Measurements from ENCODE around the gene OSBPL2.

The OSBPL2 gene

DNA sequence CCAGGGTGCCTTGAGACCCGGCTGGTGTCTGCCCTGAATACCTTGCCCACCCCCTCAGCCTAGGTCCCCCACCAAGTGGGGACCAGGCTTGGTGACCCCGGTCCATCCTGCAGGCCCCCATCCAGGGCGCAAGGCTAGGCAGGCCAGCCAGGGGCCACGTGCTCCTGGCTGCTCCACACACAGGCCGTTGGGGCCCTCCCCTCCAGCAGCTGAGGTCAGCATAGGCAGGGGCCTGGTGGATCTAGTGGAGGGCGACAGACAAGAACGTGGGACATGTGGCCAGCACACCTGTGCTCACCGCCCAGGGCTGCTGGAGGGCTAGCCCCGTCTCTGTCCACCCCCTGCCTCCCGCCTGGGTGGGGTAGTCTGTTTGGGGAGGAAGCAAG lies 10.7 kb upstream of the OSBPL2 start:
- Histone ChIP-seq H3K27me3 (ENCODE audit: insufficient read depth, low read depth, severe bottlenecking) (no peaks in the 10 kb centered on the region), H3K27ac (peak overlapping the region; percentile 74), H3K4me3 (ENCODE audit: low read depth, low read length) (no peak overlapping the region), H3K36me3 (no peaks in the 10 kb centered on the region), H3K9me3 (ENCODE audit: severe bottlenecking) (no peaks in the 10 kb centered on the region)
- TF ChIP-seq, protein P1, sequence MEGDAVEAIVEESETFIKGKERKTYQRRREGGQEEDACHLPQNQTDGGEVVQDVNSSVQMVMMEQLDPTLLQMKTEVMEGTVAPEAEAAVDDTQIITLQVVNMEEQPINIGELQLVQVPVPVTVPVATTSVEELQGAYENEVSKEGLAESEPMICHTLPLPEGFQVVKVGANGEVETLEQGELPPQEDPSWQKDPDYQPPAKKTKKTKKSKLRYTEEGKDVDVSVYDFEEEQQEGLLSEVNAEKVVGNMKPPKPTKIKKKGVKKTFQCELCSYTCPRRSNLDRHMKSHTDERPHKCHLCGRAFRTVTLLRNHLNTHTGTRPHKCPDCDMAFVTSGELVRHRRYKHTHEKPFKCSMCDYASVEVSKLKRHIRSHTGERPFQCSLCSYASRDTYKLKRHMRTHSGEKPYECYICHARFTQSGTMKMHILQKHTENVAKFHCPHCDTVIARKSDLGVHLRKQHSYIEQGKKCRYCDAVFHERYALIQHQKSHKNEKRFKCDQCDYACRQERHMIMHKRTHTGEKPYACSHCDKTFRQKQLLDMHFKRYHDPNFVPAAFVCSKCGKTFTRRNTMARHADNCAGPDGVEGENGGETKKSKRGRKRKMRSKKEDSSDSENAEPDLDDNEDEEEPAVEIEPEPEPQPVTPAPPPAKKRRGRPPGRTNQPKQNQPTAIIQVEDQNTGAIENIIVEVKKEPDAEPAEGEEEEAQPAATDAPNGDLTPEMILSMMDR (IDR thresholded peaks at IDR 0.05; ENCODE audit: low read depth, low read length) = no peak
- peak; percentile 49 for DNase-seq

DNA sequence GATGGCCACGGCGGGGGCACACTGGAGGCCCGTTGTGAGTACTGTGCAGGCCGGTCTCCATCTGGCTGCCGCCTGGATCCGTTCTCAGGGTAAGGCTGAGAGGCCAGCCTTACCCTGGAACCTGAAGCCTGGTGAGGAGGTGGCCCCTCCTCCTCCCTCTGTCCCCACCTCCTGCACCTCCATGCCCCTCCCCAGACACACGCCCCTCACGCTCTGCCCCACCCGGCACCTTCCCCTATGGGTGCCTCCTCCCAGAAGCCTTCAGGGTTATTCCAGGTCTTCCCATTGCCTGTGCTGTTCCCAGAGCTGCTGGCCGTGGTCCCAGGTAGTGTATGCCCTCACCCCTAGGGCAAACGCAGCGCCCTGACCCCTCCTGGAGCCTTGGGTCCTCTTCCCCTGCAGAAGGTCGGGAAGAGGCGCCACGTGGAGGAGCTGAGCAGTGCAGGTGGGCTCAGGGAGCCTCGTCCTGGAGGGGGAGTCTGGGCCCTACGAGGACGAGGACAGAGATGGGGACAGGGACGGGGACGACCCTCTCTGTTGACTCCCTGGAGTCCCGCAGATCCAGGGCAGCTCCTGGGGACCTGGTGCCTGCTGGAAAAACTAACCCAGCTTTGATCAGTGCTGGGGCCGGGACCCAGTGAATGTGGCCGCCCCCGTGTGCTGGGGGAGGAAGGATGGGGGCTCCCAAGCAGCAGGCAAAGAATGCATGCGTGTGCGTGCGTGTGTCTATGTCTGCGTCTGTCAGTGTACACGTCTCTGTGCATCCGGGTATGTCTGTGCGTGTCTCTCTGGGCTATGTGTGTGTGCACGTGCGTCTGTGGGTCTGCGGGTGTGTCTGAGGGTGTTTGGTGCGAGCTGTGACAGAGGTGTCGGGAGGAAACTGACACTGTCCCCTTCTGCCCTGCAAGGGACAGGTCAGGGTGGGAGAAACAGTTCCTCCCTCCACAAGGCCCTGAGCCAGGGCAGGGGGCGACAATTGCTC lies 10.1 kb upstream of the OSBPL2 start:
- H3K4me3 ChIP-seq (ENCODE audit: low read depth, low read length) = no peak overlapping the region
- H3K27ac ChIP-seq = peak overlapping the region; percentile 74
- H3K36me3 ChIP-seq = no peaks in the 10 kb centered on the region
- H3K9me3 ChIP-seq (ENCODE audit: severe bottlenecking) = no peaks in the 10 kb centered on the region
- DNase-seq = peak; percentile 86
- H3K27me3 ChIP-seq (ENCODE audit: insufficient read depth, low read depth, severe bottlenecking) = no peaks in the 10 kb centered on the region
- TF ChIP-seq, protein P1 (IDR thresholded peaks at IDR 0.05; ENCODE audit: low read depth, low read length) = no peak

DNA sequence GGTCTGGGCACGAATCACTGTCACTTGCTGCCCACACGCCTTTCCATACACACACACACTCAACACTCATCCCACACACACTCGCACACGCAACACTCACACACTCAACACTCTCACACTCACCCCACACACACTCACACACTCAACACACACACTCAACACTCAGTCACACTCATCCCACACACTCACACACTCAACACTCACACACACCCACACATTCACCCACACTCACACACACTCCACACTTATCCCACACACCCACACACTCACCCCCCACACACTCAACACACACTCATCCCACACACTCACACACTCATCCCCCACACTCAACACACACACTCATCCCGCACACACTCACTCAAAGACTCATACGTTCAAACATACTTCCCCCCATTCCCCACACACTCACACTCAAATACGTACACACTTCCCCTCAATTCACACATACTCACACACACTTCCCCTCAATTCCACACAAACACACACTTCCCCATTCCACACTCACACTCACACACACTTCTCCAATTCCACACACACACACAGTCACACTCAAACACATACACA lies 9.3 kb upstream of the OSBPL2 start:
- TF ChIP-seq, protein P1 (IDR thresholded peaks at IDR 0.05; ENCODE audit: low read depth, low read length) = no peak
- no peak overlapping the region for H3K27ac ChIP-seq
- no peak for DNase-seq
- no peaks in the 10 kb centered on the region for H3K36me3 ChIP-seq
- no peaks in the 10 kb centered on the region for H3K27me3 ChIP-seq (ENCODE audit: insufficient read depth, low read depth, severe bottlenecking)
- H3K4me3 ChIP-seq (ENCODE audit: low read depth, low read length) = no peak overlapping the region
- peaks cover 3% of the 10 kb centered on the region for H3K9me3 ChIP-seq (ENCODE audit: severe bottlenecking)

DNA sequence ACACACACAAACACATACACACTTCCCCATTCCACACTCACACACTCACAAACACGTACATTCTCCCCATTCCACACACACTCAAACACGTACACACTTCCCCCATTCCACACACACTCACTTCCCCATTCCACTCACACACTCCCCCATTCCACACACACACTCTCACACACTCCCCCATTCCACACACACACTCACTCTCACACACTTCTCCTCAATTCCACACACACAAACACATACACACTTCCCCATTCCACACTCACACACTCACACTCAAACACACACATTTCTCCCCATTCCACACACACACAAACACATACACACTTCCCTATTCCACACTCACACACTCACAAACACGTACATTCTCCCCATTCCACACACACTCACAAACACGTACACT lies 8.7 kb upstream of the OSBPL2 start:
- Histone ChIP-seq H3K4me3 (ENCODE audit: low read depth, low read length) (no peak overlapping the region), H3K27me3 (ENCODE audit: insufficient read depth, low read depth, severe bottlenecking) (no peaks in the 10 kb centered on the region), H3K36me3 (no peaks in the 10 kb centered on the region), H3K9me3 (ENCODE audit: severe bottlenecking) (peaks cover 3% of the 10 kb centered on the region), H3K27ac (no peak overlapping the region)
- TF ChIP-seq, protein P1 (IDR thresholded peaks at IDR 0.05; ENCODE audit: low read depth, low read length) = no peak
- no peak for DNase-seq

DNA sequence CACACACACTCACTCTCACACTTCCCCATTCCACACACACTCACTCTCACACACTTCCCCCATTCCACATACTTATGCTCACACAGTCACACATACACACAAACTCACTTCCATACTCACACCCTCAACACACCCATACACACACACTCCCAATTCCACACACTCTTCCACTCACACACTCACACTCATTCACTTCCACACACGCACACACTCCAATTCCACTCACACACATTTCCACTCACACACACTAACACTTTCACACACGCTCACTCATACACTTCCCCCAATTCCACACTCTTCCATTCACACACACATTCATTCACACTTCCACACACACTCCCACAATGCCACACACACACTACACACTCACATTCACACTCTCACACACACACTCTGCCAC lies 8.0 kb upstream of the OSBPL2 start:
- no peaks in the 10 kb centered on the region for H3K36me3 ChIP-seq
- H3K9me3 ChIP-seq (ENCODE audit: severe bottlenecking) = peaks cover 3% of the 10 kb centered on the region
- TF ChIP-seq, protein P1 (IDR thresholded peaks at IDR 0.05; ENCODE audit: low read depth, low read length) = no peak
- no peaks in the 10 kb centered on the region for H3K27me3 ChIP-seq (ENCODE audit: insufficient read depth, low read depth, severe bottlenecking)
- H3K4me3 ChIP-seq (ENCODE audit: low read depth, low read length) = no peak overlapping the region
- no peak overlapping the region for H3K27ac ChIP-seq
- DNase-seq = no peak

Measured in WERI-Rb-1 (cell line).